DMS53 treated with DMSO at 0.1 percent for 48 hours (cell line): ENCODE data around the gene RASL11B.
A peak's percentile ranks its signal among the peaks of the same experiment; 100 is the strongest.

Source experiments
- DNase-seq: peaks from one replicate; lab custom pipeline; 2025; ENCODE audit not compliant: unreplicated experiment; lab: John Stamatoyannopoulos, UW

RASL11B gene

GRCh38 chr4:52873191-52873590 is 11.1 kb downstream of the RASL11B start:
- DNase-seq: no peak

- no peak for DNase-seq
Measured at GRCh38 chr4:52873861-52874343, 11.8 kb downstream of the RASL11B start.

GRCh38 chr4:52874948-52875347 is 12.8 kb downstream of the RASL11B start:
- DNase-seq: no peak

DNA sequence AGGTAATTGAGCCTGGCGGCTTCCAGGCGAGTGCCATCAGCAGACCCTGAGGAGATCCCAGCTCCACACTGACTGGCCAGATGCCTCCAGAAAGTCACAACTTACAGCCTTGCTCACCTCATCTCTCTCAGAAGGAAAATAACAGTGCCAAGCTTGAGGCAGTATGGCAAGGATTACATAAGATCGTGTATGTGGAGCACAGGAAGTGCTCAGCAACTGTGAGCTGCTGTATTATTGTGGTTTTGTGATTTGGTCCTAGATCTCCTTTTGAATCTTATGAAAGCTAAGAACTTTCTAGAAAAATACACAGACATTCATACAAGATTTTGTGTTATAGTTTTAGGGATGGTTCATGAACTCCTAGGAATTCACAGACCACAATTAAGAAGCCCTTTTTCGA is 14.0 kb downstream of the RASL11B start:
- DNase-seq: no peak

DNA sequence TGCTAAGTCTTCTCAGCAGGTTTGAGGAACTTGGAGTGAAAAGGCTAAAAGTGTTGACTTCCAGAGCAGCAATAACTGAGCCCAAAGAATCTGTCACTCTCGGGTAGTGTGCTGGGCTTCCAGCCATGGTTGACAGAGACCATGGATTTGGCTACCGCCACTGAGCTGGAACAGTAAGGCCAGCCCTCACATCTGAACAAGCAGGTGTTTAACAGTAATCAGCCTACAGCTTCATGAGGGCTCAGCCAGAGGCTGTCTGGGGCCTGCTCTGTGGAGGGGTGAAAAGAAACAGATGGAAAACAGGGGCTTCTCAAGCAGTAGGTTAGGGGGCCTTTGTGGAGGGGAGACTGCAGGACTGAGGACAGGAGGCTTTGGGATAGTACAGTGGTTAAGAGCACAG is 14.9 kb downstream of the RASL11B start:
- no peak for DNase-seq

DNA sequence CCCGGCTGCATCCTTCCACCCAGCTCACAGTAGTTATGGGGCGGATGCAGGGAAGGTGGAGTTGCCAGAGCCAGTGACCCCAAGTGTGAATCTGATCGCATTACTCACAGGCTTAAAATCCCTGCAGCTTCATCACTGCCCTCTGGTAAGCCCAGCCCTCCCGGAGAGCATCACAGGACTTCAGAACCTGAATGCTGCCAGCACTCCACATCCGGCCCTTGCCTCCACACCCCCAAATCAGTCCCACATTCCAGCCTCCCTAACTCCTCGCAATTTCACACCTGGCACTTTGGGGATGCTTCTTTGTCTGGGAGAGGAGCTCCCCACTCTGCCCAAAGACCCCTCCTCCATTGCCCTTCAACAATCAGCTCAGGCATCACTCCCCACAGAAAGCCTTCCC is 15.6 kb downstream of the RASL11B start:
- DNase-seq: no peak

GRCh38 chr4:52879471-52879870 is 17.4 kb downstream of the RASL11B start:
- no peak for DNase-seq

DNA sequence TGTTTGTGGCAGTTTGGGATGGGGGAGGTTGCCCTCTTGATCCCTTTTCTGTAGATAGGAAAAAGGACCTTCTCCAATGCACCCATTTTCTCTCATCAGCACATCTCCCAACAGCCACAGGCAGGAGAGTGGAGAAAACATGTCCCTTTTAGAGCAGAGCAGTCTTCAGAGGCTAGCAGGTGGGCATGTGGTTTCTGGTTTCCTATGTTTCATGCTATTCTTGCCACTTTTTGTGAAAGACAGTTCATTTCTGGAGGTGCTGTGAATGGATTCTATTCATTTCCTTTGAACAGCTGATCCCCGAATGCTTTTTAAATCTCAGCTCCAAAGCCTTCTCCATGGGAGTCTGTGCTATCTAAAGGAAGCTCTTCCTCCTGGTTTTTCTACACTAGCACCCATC is 18.9 kb downstream of the RASL11B start:
- no peak for DNase-seq

- no peak for DNase-seq
Measured at GRCh38 chr4:52883183-52883621, 21.1 kb downstream of the RASL11B start.

DNA sequence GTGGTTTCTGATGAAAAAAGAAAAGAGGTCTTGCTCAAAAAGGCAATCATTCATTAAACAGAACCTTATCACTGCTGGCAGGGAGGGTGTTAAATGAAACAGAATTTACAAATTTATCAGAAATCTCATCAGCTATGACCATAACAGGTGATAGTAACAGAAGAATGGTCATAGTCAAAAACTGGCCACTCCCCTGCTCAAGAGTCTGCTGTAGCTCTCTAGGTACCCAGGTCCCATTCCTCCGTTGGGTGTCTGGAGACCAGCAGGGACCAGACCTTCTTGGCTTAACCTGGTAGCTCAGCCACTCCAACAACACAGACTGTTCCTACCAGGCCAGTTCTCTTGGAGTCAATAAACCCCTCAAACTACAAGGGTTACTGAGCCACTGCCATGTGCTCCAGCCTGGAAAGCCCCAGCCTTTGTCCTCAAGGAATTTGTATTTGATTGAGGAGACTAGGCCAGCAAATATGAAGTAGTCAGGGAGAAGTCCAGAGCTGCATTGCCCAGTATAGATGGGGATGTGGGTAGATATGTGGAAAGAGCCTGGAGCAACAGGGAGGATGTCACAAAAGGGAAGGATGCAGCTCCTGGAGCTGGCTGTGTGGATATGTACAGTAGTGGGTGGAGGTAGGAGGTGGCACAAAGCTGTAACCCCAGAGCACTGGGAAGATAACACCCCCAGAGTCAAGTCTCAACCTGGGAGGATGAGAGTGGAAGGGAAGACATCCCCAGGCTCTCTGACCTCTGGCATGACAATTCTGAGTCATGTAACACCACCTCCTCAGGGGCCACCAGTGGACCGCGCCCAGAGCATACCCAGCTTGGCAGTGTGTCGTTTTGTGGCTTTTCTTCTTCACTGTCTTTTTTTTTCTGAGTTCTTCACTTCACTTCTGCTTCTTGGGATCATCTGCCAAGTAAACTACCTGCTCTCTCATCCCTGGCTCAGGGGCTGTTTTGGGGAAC is 21.9 kb downstream of the RASL11B start:
- no peak for DNase-seq

DNA sequence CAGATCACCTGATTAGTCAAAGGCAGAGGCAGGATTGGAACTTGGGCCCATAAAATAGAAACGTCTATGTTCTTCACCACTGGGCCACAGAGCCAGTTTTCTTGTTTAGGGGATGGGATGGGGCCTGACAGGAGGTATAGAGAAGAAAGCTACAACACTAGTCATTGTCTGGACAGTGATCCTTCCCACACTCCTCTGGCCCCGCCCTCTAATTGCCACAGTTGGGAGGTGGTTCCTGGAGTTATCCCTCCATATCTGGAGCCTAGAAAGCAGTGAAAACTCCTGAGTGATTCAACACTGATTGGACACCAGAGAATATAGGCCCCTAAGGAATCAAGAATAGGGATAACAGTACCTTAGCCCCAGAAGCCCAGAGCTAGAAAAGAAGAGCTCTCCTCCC is 22.9 kb downstream of the RASL11B start:
- no peak for DNase-seq

GRCh38 chr4:52889354-52889753 is 27.2 kb downstream of the RASL11B start:
- DNase-seq: no peak

GRCh38 chr4:52889778-52890520 is 27.8 kb downstream of the RASL11B start:
- DNase-seq: no peak

DNA sequence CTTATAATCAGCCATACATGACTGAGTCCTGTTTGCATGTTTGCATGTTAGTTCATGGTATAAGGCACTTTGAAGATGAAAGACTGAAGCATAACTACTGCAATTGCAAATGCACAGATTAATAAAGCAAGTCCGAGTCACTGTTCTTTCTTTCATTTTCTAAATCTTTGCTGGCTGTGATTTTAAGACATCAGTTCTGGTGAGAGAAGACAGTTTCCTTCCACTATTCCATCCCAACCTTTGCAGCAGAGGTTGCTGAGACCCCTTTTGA is 28.3 kb downstream of the RASL11B start:
- no peak for DNase-seq

DNA sequence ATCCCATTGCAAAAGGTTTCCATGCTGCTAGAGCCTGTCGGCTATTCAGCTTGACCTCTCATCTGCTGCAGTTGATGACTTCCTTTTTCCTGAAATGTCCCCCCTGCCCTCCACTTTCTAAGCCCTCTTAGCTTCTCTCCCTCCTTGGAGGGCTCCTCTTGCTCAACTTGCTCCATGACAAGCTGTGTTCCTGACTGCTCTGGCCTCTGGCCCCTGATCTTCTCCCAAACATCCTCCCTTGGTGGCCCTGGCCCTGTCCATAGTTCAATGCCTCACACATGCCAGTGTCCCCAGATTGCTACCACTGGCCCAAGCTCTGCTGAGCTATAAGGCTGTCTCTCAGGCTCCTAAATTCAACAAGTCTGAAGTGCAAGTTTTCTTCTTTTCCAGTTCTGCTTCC is 29.6 kb downstream of the RASL11B start:
- no peak for DNase-seq

- DNase-seq: no peak
Measured at GRCh38 chr4:52892880-52893279, 30.8 kb downstream of the RASL11B start.

DNA sequence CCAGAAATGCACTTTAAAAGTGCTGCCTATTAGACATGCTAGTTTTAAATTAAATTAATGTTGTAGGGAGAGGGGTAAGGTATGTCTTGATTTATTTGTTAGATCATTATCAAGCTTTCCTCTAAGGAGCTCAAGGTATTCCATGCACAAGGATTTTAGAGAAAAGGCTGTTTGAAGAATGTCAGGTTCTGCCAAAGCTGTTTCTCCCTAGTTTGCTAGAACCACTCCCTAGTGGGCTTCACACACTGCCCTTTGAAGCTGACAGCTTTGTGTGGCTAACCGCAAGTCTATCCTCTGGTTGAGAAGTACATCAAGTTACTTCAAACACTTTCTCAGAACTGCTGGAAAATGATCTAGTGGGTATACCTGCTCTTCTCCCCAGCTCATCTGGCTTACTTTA is 32.3 kb downstream of the RASL11B start:
- DNase-seq: no peak

DNA sequence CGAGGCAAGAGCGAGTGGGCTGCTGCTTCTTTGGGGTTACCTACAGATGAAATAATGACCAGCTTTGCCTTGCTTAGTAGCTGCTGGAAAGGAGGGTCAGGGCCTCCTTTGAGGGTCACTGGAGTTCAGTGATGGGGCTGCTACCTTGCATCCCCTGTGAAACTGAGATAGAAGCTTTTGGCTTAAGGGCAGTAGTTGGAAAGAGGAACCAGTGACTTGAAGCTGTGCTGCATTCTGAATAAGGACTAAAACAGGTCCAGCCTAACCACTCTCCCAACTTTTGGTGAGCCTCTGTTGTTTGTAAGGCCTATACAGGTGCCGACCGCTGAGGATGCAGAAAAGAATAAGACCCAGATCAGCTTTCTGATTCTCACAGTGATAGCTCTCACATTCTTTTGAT is 41.2 kb downstream of the RASL11B start:
- DNase-seq: no peak

DNA sequence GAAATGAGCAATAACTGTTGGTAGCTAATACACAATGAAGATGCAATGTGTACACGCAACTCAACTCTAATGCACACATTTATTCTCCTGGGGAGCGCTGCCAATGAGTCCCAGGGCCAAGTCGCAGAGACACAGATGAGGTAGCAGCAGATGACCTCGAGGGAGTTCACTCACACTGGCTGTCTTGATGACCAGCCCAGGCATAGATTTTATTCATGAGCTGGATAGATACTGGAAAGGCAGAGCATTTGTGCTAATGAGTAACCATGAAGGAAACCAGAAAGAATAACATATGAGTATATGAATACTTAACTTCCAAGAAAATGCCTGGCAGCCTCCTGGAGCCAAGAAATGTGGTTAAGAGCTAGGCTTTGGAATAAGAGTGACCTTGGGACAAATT is 42.3 kb downstream of the RASL11B start:
- no peak for DNase-seq

DNA sequence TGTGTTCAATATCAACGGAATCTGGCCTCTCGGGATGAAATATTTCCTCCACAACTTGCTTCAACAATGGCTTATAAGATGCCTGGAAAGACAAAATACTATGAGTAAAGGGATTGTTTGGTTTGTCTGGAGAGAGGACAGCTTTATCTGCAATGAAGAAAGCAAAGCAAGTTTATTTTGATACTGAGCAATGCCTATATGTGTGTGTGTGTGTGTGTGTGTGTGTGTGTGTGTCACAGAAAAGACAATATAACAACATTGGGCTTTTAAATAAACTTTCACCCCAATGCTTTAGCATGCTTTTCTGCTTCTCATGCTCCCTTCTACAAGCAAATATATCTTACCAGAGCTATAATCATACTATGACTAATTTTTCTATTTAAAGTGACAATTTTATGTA is 45.4 kb downstream of the RASL11B start:
- no peak for DNase-seq

DNA sequence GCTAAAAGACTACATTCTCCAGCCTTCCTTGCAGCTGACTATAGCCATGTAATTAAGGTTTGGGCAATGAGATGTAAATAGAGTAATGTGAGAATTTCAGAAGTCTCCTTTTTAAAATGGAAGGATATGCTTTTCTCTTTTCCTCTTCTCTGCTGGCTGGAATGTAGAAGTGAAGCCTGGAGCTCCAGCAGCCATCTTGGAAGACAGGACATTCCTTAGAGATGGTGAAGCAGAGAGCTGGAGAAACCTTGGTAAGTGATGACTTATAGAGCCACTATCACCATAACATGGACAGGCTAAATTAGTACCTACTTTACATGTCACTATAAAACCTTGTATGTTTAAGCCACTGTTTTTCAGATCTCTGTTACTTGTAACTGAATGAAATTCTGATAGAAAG is 48.0 kb downstream of the RASL11B start:
- DNase-seq: no peak

DNA sequence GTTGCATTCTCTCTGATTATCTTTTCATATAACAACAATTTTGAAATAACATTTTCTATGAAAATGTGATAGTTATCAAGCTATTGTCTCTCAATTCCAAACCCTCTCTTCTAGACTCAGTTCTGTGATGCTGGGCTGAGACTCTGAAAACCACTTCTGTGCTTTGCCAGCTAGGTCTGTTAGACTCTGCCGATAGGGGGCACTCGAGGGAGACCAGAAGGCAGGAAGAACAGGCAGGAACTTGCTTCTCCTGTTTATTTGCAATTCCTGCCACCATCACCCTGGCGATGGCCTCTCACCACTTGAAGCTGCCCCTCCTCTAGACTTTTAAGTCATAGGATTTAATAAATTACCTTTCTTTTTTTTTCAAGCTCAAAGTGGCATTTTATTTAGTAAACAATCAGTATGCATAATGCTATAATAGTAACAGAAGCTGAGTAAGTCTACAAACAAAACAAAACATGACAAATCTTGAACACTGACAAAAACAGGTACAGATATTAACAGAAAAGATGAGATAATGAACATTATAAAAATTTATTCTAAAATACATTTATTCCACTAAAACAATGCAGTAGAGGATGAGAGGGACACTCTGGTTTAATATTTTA is 49.7 kb downstream of the RASL11B start:
- DNase-seq: peak; percentile 60
